Activated naive CD4-positive, alpha-beta T cell treated with Interleukin-2 at 50 U/mL for 16 hours (primary cell): Measurements from ENCODE around the gene KLHL28.

Experiments
- DNase-seq: peaks from one replicate; pipeline ENCODE4 v3.0.0-alpha.2; 2020

KLHL28 gene

GRCh38 chr14:44959538-44959937 lies 2.2 kb downstream of the KLHL28 start:
- no peak for DNase-seq

- no peak for DNase-seq
Measured at GRCh38 chr14:44956866-44957265, 4.9 kb downstream of the KLHL28 start.

- DNase-seq: no peak
Measured at GRCh38 chr14:44955528-44955927, 6.2 kb downstream of the KLHL28 start.

GRCh38 chr14:44954750-44955149 lies 7.0 kb downstream of the KLHL28 start:
- no peak for DNase-seq

DNA sequence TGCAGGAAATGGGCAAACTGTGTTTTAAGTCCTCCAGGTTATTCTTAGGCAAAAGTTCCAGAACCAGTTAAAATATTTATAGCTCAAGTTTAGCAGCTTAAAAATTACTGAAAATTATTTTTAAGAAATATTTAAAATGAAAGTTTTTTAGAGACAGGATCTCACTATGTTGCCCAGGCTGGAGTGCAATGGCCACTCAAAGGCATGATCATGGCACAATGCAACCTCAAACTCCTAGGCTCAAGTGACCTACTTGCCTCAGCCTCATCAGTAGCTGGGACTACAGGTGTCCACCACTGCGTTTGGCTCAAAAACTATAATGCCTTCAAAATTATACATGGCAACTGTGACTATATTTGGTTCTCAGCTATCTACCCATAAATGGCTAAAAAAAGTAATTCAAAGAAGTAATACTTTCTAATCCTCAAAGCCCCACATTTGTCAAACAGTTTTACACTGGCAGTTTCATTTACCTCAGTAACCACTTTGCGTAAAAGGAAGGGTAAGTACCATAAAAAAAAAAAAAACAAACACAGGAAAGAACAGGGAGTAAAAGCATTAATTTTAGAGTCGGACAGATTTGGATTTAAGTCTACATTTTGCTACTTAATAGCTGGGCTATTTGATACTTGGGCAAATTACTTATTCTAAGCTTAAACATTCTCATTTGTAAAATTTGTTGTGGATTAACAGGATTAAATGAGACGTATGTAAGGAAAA lies 9.2 kb downstream of the KLHL28 start:
- DNase-seq: no peak

DNA sequence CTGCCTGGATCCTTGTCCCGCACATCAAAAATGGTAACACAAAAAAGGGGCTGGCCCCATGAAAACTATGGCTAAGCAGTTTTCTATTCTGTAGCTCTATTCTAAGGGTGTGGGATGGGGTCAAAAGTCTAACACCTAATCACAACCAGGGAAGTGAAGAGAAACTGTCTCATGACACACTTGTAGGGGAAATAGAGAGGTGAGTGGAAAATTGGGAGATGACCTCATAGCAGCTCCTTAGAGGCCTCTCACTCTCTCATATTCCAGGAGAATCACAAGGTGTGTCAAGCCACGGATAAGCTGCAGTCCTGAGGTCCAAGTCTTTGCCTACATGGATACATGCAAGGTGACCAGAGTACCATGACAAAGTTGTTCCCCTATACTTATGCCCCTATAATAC lies 10.7 kb downstream of the KLHL28 start:
- DNase-seq: no peak

DNA sequence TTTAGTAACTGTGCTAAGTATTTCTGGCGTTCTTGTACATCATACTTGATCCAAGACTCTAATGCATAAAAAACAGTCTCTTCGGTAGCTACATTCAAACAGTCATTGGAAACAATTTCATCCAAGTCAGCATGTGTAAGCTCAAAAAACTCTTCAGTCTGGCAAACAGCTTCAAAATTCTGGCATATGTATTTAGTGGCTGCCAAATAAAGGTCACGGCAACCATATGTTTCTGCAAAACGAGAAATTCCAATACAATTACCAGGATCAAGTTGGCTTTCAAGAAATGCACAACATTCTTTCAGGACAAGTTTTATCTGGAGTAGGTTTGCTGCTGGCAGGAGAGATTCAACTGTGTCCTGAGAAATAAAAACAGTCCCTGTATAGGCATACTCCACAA lies 16.5 kb downstream of the KLHL28 start:
- no peak for DNase-seq

DNA sequence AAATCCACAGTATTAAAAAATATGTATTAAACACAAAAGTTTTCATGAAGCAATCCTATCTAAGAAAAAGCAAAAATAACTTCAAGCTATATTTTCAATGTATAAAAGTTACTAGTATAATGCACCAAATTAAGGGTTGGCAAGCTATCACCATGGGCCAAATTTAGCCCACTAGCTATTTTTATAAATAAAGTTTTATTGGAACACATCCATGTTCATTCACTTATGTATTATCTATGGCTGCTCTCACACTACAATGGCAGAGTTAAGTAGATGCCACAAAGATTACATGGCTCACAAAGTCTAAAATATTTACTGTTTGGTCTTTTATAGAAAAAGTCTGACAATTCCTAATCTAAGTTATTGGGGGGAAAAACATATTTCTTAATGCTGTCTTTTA lies 17.6 kb downstream of the KLHL28 start:
- no peak for DNase-seq

- DNase-seq: no peak
Measured at GRCh38 chr14:44942436-44942835, 19.3 kb downstream of the KLHL28 start.

- no peak for DNase-seq
Measured at GRCh38 chr14:44941591-44941990, 20.2 kb downstream of the KLHL28 start.

GRCh38 chr14:44940944-44941343 lies 20.8 kb downstream of the KLHL28 start:
- DNase-seq: no peak

GRCh38 chr14:44940211-44940610 lies 21.5 kb downstream of the KLHL28 start:
- DNase-seq: no peak

DNA sequence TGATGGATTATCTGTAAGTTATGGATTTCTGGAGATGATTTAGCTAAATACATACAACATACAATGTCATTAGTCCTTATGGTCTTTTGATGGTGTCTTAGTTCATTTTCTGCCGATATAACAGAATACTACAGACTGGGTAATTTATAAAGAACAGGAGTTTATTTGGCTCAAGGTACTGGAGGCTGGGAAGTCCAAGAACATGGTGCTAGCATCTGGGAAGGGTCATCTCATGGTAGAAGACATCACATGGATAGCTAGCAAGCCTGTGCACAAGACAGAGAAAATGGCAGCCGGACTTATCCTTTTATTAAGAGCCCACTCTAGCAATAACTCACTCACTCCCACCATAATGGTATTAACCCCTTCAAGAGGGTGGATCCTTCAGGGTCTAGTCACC lies 24.2 kb downstream of the KLHL28 start:
- DNase-seq: no peak

GRCh38 chr14:44935155-44935554 lies 26.6 kb downstream of the KLHL28 start:
- DNase-seq: no peak

DNA sequence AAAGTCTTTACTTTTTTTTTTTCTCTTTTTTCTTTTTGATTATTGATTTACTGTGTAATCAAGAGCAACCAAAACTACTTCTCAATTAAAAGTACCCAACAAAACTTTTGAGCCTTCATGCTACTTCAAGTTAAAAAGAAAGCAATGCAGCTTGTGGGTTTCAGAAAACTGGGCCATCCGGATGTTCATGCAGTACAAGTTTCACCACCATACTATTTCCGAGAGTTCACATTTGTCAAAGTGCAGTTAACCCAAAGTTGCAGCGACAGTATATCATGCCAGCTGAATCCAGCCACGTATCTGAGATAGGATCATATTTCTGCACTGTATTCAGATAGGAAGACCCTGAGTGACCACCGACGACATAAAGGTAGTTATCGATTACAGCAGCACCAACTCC lies 33.0 kb downstream of the KLHL28 start:
- DNase-seq: no peak

- no peak for DNase-seq
Measured at GRCh38 chr14:44914849-44915248, 46.9 kb downstream of the KLHL28 start.

GRCh38 chr14:44912041-44912869 lies 49.5 kb downstream of the KLHL28 start:
- DNase-seq: no peak

- DNase-seq: no peak
Measured at GRCh38 chr14:44910821-44911220, 50.9 kb downstream of the KLHL28 start.

GRCh38 chr14:44901696-44902095 lies 60.1 kb downstream of the KLHL28 start:
- DNase-seq: no peak

- no peak for DNase-seq
Measured at GRCh38 chr14:44898551-44898950, 63.2 kb downstream of the KLHL28 start.

- no peak for DNase-seq
Measured at GRCh38 chr14:44897845-44898151, 63.9 kb downstream of the KLHL28 start.

GRCh38 chr14:44897041-44897844 lies 64.5 kb downstream of the KLHL28 start:
- DNase-seq: peak; percentile 96

GRCh38 chr14:44896275-44897040 lies 65.3 kb downstream of the KLHL28 start:
- DNase-seq: no peak
